Measurements from ENCODE around the gene IL25. TPM values are rescaled to one million over a fixed set of nuclear protein-coding genes. Genes with fewer than 3 reads are reported as not detected.

IL25 gene
- polyA plus RNA-seq, 2 of the 4 experiments (the other 2 are of a cell fraction) = not detected

GRCh38 chr14:23399136-23399535, 26.5 kb downstream of the IL25 start:
- Histone ChIP-seq H3K4me2 (no peak overlapping the region), H3K4me3 (no peak overlapping the region), H3K9me3 (no peaks in the 10 kb centered on the region), H3K4me1 (no peaks in the 10 kb centered on the region), H3K27ac (no peak overlapping the region)
- ATAC-seq (no peak), DNase-seq (ENCODE audit: low read depth in 1 of 2, low spot score in 1 of 2) (no peak), FAIRE-seq (no peak)
- CTCF ChIA-PET = interaction anchor here (12.5 kb wide), 1 partner anchor 19 kb away, joined by 106 read pairs; the partner anchor contains the start of gene CMTM5
- POLR2A ChIA-PET = no interaction called here
- WGBS (ENCODE audit: missing lambda C conversion rate) = 80% methylated on average over 3 of the region's 3 CpGs
- TF ChIP-seq BHLHE40 (IDR thresholded peaks at IDR 0.05; ENCODE audit: low read depth, low read length) (no peak), KDM1A (IDR thresholded peaks at IDR 0.05; ENCODE audit: low read depth) (no peak), HDAC2 (IDR thresholded peaks at IDR 0.05) (no peak), RAD21 (conservative IDR thresholded peaks at IDR 0.05 in 1 of 2, IDR thresholded peaks at IDR 0.05 in 1 of 2) (no peak), BCL3 (IDR thresholded peaks at IDR 0.05) (no peak), REST (IDR thresholded peaks at IDR 0.05) (no peak), CBX8 (IDR thresholded peaks at IDR 0.05) (no peak), HOXA7 (CRISPR knock-in tag; IDR thresholded peaks at IDR 0.05) (no peak), E2F6 (IDR thresholded peaks at IDR 0.05; ENCODE audit: borderline replicate concordance, low read depth) (no peak), JUNB (IDR thresholded peaks at IDR 0.05) (no peak), HEYL (CRISPR knock-in tag; IDR thresholded peaks at IDR 0.05) (no peak), CHD2 (IDR thresholded peaks at IDR 0.05; ENCODE audit: low read length, partially characterized antibody) (no peak), CEBPB (IDR thresholded peaks at IDR 0.05) (no peak), USF2 (IDR thresholded peaks at IDR 0.05) (no peak), ATOH8 (CRISPR knock-in tag; IDR thresholded peaks at IDR 0.05; ENCODE audit: low read depth) (no peak), ESRRA (IDR thresholded peaks at IDR 0.05; ENCODE audit: borderline replicate concordance, low read length) (no peak), NR3C1 (IDR thresholded peaks at IDR 0.05) (no peak)

- WGBS (ENCODE audit: missing lambda C conversion rate) = 54% methylated on average over 6 of the region's 6 CpGs
- H3K9me3 ChIP-seq = no peaks in the 10 kb centered on the region
Measured at GRCh38 chr14:23399591-23399990, 27.0 kb downstream of the IL25 start.

More at GRCh38 chr14:23399591-23399990, 27.0 kb downstream of the IL25 start:
- ChIA-PET POLR2A (no interaction called here), CTCF (interaction anchor here (12.5 kb wide), 1 partner anchor 19 kb away, joined by 106 read pairs; the partner anchor contains the start of gene CMTM5)
- TF ChIP-seq KDM1A (IDR thresholded peaks at IDR 0.05; ENCODE audit: low read depth) (no peak), NR3C1 (IDR thresholded peaks at IDR 0.05) (no peak), MAX (IDR thresholded peaks at IDR 0.05) (no peak), POLR2A (IDR thresholded peaks at IDR 0.05; ENCODE audit: low read length) (no peak), MAFK (IDR thresholded peaks at IDR 0.05; ENCODE audit: partially characterized antibody) (no peak), FOSL2 (IDR thresholded peaks at IDR 0.05) (no peak), FOSL2 (CRISPR knock-in tag; IDR thresholded peaks at IDR 0.05) (no peak), HEYL (CRISPR knock-in tag; IDR thresholded peaks at IDR 0.05) (no peak), REST (IDR thresholded peaks at IDR 0.05) (no peak), PHF8 (IDR thresholded peaks at IDR 0.05; ENCODE audit: borderline replicate concordance, low read depth) (no peak), EP300 (IDR thresholded peaks at IDR 0.05) (no peak), HES2 (IDR thresholded peaks at IDR 0.05) (no peak), PBX3 (IDR thresholded peaks at IDR 0.05) (no peak), GATA3 (IDR thresholded peaks at IDR 0.05; ENCODE audit: borderline replicate concordance) (no peak)
- no peak for FAIRE-seq
- no peak for DNase-seq (ENCODE audit: low read depth in 1 of 2, low spot score in 1 of 2)
- Histone ChIP-seq H3K4me1 (no peaks in the 10 kb centered on the region), H3K27ac (no peak overlapping the region), H3K4me3 (no peak overlapping the region), H3K4me2 (no peak overlapping the region)
- ATAC-seq = no peak

All from A549 (cell line).